ENCODE results near the gene SIRT3. TPM values are rescaled to one million over a fixed set of nuclear protein-coding genes. Genes with fewer than 3 reads are reported as not detected.
A peak's percentile ranks its signal among the peaks of the same experiment; 100 is the strongest.
"Not testable (repeated sequence)": the region's sequence is repeated elsewhere in the genome, so short reads cannot be mapped to it uniquely, and the experiment has no call there.

SIRT3 gene
- polyA plus RNA-seq, 3 donors: 23.6 to 27.6 (median 24.8) TPM

GRCh38 chr11:244376-244775 lies 8.2 kb upstream of the SIRT3 start:
- no peak for DNase-seq (ENCODE audit: low read depth in 3 of 3, low spot score in 2 of 3)

- no peak for DNase-seq (ENCODE audit: low read depth in 3 of 3, low spot score in 2 of 3)
Observed at GRCh38 chr11:241634-242033, 5.5 kb upstream of the SIRT3 start.

GRCh38 chr11:240315-240714 lies 4.2 kb upstream of the SIRT3 start:
- no peak for DNase-seq (ENCODE audit: low read depth in 3 of 3, low spot score in 2 of 3)

- not testable (repeated sequence) for DNase-seq (ENCODE audit: low read depth in 3 of 3, low spot score in 2 of 3)
Observed at GRCh38 chr11:238346-238745, 2.2 kb upstream of the SIRT3 start.

GRCh38 chr11:236774-237767 lies 929 bp upstream of the SIRT3 start, which contains the start of gene PSMD13:
Gene PSMD13 (plus strand): TSS chr11:236976. CDS start chr11:237050, 74 bp downstream.
- DNase-seq (ENCODE audit: low read depth in 3 of 3, low spot score in 2 of 3): peak in 2 of 3 donors; percentile 65 to 79

GRCh38 chr11:235609-235996 lies 539 bp downstream of the SIRT3 start:
- DNase-seq (ENCODE audit: low read depth in 3 of 3, low spot score in 2 of 3): peak in 2 of 3 donors; percentile 7 to 24

GRCh38 chr11:235180-235579 lies 962 bp downstream of the SIRT3 start:
- DNase-seq (ENCODE audit: low read depth in 3 of 3, low spot score in 2 of 3): no peak

- DNase-seq (ENCODE audit: low read depth in 3 of 3, low spot score in 2 of 3): no peak
Observed at GRCh38 chr11:232783-233565, 3.2 kb downstream of the SIRT3 start.

GRCh38 chr11:230431-230830 lies 5.7 kb downstream of the SIRT3 start:
- no peak for DNase-seq (ENCODE audit: low read depth in 3 of 3, low spot score in 2 of 3)

GRCh38 chr11:227824-228379 lies 8.2 kb downstream of the SIRT3 start:
- DNase-seq (ENCODE audit: low read depth in 3 of 3, low spot score in 2 of 3): no peak

- DNase-seq (ENCODE audit: low read depth in 3 of 3, low spot score in 2 of 3): no peak
Observed at GRCh38 chr11:225734-226453, 10.2 kb downstream of the SIRT3 start.

GRCh38 chr11:224424-224823 lies 11.7 kb downstream of the SIRT3 start:
- no peak for DNase-seq (ENCODE audit: low read depth in 3 of 3, low spot score in 2 of 3)

- no peak for DNase-seq (ENCODE audit: low read depth in 3 of 3, low spot score in 2 of 3)
Observed at GRCh38 chr11:223884-224283, 12.3 kb downstream of the SIRT3 start.

- no peak for DNase-seq (ENCODE audit: low read depth in 3 of 3, low spot score in 2 of 3)
Observed at GRCh38 chr11:223026-223789, 12.9 kb downstream of the SIRT3 start.

GRCh38 chr11:221998-222789 lies 13.9 kb downstream of the SIRT3 start:
- DNase-seq (ENCODE audit: low read depth in 3 of 3, low spot score in 2 of 3): no peak

- no peak for DNase-seq (ENCODE audit: low read depth in 3 of 3, low spot score in 2 of 3)
Observed at GRCh38 chr11:221539-221938, 14.6 kb downstream of the SIRT3 start.

- not testable (repeated sequence) for DNase-seq (ENCODE audit: low read depth in 3 of 3, low spot score in 2 of 3)
Observed at GRCh38 chr11:220641-221215, 15.4 kb downstream of the SIRT3 start.

GRCh38 chr11:218815-219593 lies 17.1 kb downstream of the SIRT3 start:
- no peak for DNase-seq (ENCODE audit: low read depth in 3 of 3, low spot score in 2 of 3)
